GM12872 (cell line): ENCODE measurements around the gene NHSL1.

Experiments used
- TF ChIP-seq, protein P1 (sequence below): IDR thresholded peaks from 3 replicates; pipeline ENCODE4 v1.5.1; 2011; ENCODE audit warnings: low read depth, mild to moderate bottlenecking, low read length, moderate library complexity; ENCODE audit not compliant: insufficient read depth

The NHSL1 gene

DNA sequence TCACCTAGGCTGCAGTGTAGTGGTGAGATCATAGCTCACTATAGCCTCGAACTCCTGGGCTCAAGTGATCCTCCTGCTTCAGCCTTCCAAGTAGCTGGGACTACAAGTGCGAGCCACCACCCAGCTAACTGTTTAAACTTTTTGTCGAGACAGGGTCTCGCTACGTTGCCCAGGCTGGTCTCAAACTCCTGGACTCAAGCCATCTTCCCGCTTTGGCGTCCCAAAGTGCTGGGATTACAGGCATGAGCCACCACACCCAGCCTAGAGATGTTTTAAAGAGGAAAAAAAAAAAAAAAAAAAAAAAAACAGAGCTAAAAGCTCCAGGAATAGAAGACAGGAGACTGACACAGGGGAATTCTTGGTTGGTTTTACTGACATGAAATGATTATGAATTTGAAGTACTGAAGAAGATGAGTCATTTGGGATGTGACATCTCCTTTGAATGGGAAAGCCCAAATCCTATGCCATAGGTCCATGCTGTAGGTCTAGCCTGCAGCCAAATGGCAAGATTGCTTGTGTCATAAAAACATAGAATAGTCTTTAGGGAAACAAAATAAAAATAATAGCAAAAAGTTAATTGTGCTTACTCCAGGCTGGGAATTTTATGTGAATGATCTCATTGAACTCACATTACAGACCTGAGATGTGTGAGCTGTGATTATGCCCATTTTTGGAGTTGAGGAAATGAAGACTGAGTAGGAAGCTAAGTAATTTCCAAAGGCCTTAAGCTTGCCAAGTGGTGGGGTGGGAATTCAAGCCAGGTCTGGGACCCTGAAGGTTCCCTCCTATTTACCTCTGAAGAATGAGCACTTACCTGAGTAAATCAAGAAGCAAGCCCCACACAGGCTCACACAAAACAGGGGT lies 24.3 kb upstream of the NHSL1 start:
- TF ChIP-seq, protein P1, sequence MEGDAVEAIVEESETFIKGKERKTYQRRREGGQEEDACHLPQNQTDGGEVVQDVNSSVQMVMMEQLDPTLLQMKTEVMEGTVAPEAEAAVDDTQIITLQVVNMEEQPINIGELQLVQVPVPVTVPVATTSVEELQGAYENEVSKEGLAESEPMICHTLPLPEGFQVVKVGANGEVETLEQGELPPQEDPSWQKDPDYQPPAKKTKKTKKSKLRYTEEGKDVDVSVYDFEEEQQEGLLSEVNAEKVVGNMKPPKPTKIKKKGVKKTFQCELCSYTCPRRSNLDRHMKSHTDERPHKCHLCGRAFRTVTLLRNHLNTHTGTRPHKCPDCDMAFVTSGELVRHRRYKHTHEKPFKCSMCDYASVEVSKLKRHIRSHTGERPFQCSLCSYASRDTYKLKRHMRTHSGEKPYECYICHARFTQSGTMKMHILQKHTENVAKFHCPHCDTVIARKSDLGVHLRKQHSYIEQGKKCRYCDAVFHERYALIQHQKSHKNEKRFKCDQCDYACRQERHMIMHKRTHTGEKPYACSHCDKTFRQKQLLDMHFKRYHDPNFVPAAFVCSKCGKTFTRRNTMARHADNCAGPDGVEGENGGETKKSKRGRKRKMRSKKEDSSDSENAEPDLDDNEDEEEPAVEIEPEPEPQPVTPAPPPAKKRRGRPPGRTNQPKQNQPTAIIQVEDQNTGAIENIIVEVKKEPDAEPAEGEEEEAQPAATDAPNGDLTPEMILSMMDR = no peak

DNA sequence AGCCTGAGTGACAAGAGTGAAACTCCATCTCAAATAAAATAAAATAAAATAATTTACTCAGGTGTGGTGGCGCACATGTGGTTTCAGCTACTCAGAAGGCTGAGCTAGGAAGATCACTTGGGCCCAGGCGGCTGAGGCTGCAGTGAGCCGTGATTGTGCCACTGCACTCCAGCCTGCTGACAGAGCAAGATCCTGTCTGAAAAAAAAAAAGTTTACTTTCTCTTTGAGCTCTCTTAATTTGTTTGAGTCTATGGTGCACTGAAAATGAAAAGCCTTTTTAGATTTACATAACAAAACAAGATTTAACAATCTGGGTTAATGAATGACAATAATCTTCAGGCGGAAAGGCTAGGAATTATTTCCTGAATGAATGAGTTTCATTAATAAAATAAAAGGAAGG lies 23.3 kb upstream of the NHSL1 start:
- TF ChIP-seq, protein P1 = no peak

DNA sequence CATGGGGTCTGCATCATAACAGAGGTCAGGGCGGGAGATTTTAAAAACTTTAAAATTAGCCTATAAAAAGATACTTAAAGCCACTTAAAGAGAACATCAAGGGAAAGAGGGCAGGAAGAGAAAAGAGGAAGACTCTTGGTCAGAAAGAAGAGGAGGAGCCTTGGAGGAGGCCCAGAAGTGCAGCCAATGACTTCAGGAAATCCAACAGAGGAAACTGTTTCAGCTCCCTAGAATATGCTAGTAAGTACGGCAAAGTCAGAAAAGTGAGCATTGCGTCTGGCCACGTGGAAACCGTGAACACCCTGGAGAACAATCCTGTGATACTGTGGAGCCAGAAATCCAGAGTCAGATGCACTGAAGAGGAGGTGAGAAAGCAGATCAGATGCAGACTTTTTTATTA lies 22.5 kb upstream of the NHSL1 start:
- TF ChIP-seq, protein P1 = no peak

DNA sequence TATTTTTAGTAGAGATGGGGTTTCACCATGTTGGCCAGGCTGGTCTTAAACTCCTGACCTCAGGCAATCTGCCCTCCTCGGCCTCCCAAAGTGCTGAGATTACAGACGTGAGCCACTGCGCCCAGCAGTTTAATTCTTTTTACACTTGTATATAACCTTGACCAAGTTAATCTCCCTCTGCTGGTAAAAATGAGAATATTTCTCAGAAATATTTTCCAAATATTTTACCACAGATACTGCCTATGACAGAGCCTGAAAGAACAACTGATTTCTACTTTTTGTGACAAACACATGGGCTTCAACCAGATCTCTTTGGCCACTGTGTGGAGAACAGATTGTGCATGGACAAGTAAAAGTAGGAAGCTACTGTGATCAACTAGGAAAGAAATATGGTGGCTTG lies 21.2 kb upstream of the NHSL1 start:
- TF ChIP-seq, protein P1 = no peak

DNA sequence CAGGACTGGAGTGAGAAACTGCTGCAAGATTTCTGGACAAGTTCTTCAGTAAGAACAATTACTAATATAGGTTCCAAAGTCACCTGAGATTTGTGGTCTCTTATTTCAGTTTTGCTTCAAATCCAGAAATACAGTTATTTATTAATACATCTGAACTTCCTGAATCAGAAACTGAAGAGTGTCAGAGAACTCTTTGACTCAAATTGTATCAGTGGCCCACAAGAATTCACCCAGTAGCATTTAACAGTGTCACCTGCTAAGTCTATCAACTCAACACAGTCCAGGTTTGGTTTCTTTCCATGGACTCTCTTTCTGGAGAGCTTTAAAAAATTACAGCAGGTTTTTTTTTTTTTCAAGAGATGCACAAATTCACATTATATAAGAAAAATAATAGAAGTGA lies 18.8 kb upstream of the NHSL1 start:
- TF ChIP-seq, protein P1 = no peak

DNA sequence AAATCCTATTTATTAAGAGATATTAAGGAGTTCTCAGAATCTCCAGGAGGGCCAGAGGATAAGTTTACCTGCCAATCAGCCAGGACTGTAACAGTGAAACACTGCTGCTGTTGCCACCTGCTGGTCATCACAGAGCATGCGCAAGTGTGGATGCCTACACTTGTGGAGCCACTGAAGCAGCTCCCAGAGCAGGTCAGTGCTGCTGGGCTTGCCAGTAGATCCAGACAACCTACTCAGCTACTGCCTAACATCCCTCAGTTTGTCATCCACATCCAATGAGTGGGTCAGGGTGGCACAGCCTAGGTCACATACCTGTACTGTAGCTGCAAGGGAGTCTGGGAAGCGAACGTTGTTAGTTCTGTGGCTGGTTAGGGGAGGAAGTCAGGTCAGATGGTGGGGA lies 18.3 kb upstream of the NHSL1 start:
- TF ChIP-seq, protein P1 = peak; percentile 83

DNA sequence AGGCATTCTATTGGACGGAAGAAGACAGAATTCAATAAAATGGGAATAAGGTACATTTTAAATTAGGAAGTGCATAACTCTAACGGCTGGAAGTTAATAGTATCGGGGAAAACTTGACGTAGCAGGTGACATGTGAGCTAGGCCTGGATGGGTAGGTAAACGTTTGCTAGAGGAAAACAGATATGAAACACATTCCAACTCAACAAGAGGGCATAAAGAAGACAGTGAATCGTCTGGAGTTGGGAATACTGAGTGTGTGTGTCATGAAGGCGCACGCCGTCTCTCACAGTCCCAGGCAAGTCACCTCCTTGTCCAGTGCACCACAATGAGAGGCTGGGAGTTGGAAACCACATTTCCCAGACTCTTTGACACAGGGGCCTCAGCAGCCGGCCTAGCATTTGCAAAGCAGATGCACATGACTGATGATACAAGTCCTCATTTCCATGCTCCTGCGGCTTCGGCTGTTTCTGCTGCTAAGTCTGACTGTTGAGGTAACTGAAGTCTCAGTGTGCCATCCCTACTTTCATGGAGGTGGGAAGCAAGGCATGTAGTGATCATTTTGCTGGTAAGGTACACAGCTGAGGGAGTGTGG lies 16.5 kb upstream of the NHSL1 start:
- TF ChIP-seq, protein P1 = no peak
